ENCODE data around the gene LIN28B. TPM values are rescaled to one million over a fixed set of nuclear protein-coding genes. Genes with fewer than 3 reads are reported as not detected.

The LIN28B gene
- total and polyA plus RNA-seq, 2 experiments from 2014 or later: 35.3 to 96.4 TPM

DNA sequence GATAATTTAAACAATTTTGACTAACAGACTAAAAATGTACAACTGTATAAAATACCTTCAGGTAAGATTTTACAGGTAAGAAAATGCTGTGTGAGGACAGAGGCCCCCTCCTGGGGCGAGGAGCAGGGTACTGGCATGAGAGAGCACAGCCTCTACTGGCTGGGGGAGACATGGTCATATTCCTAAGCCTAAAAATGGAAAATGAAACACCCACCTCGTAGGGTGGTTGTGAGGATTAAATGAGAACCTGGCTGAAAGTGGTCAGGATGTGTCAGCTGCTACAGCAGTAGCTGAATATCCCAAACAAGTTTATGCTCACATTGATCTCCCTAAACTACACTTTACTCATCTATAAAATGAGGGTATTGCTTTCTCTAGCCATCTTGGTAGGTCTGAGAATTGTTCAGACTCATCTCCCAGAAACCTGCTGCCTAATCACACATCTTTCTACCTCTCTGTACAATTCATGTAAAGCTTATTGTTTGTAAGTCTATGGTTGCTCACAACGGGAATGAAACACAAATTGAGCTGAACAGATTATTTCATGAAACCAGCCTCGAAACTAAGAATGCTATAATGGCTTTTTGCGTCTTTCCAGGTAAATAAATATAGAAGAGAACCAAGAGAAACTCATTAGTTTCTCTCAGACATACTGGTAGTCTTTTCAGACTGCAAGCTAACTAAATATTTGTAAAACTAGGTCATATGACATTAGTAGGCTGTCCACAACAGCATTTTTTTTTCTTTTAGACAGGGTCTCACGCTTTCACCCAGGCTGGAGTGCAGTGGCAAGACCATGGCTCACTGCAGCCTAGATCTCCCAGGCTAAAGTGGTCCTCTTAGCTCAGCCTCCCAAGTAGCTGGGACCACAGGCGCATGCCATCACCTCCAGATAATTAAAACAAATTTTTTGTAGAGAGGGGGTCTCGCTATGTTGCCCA is 153.3 kb downstream of the LIN28B start:
- Histone ChIP-seq H3F3A (replicated peaks; ENCODE audit: low read depth) (no peaks in the 10 kb centered on the region), H2AFZ (no peak overlapping the region), H4K20me1 (replicated peaks; ENCODE audit: insufficient read depth) (no peaks in the 10 kb centered on the region), H3K27me3 (ENCODE audit: insufficient read depth) (no peaks in the 10 kb centered on the region), H3K4me2 (no peak overlapping the region), H3K9me2 (ENCODE audit: insufficient read depth) (no peaks in the 10 kb centered on the region), H3K4me3 (no peak overlapping the region), H3K4me1 (ENCODE audit: insufficient read depth) (no peaks in the 10 kb centered on the region), H3K27ac (ENCODE audit: low read depth) (no peak overlapping the region), H3K79me2 (replicated peaks; ENCODE audit: insufficient read depth) (no peaks in the 10 kb centered on the region), H3K36me3 (ENCODE audit: insufficient read depth) (no peaks in the 10 kb centered on the region)
- ATAC-seq (no peak), DNase-seq (ENCODE audit: low spot score) (no peak)
- Mint-ChIP-seq H3K9me3 (no peaks in the 10 kb centered on the region), H3K27ac (no peak overlapping the region), H3K27me3 (ENCODE audit: insufficient read depth, low read depth, poor library complexity) (no peaks in the 10 kb centered on the region), H3K36me3 (ENCODE audit: low read depth) (no peaks in the 10 kb centered on the region), H3K4me1 (peaks cover 2% of the 10 kb centered on the region; the same call in 1 of the 3 replicates), H3K4me3 (no peak overlapping the region)
- TF ChIP-seq, protein P1, sequence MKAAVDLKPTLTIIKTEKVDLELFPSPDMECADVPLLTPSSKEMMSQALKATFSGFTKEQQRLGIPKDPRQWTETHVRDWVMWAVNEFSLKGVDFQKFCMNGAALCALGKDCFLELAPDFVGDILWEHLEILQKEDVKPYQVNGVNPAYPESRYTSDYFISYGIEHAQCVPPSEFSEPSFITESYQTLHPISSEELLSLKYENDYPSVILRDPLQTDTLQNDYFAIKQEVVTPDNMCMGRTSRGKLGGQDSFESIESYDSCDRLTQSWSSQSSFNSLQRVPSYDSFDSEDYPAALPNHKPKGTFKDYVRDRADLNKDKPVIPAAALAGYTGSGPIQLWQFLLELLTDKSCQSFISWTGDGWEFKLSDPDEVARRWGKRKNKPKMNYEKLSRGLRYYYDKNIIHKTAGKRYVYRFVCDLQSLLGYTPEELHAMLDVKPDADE (IDR thresholded peaks at IDR 0.05): no peak
- no peak for TF ChIP-seq JUNB (IDR thresholded peaks at IDR 0.05; ENCODE audit: unreplicated experiment)
- TF ChIP-seq CREB1 (CRISPR knock-in tag; IDR thresholded peaks at IDR 0.05; ENCODE audit: low read depth): no peak
- no peak for TF ChIP-seq ZNF114 (CRISPR knock-in tag; IDR thresholded peaks at IDR 0.05)
- TF ChIP-seq EZH2phosphoT487 (IDR thresholded peaks at IDR 0.05; ENCODE audit: unreplicated experiment): no peak
- TF ChIP-seq, protein P2, sequence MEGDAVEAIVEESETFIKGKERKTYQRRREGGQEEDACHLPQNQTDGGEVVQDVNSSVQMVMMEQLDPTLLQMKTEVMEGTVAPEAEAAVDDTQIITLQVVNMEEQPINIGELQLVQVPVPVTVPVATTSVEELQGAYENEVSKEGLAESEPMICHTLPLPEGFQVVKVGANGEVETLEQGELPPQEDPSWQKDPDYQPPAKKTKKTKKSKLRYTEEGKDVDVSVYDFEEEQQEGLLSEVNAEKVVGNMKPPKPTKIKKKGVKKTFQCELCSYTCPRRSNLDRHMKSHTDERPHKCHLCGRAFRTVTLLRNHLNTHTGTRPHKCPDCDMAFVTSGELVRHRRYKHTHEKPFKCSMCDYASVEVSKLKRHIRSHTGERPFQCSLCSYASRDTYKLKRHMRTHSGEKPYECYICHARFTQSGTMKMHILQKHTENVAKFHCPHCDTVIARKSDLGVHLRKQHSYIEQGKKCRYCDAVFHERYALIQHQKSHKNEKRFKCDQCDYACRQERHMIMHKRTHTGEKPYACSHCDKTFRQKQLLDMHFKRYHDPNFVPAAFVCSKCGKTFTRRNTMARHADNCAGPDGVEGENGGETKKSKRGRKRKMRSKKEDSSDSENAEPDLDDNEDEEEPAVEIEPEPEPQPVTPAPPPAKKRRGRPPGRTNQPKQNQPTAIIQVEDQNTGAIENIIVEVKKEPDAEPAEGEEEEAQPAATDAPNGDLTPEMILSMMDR (conservative IDR thresholded peaks at IDR 0.05; ENCODE audit: low read depth in 2 of 2): no peak
- no peak for TF ChIP-seq POLR2AphosphoS5 (IDR thresholded peaks at IDR 0.05; ENCODE audit: low read depth)
- no peak for TF ChIP-seq EZH2 (IDR thresholded peaks at IDR 0.05; ENCODE audit: low read depth, unreplicated experiment)
- no peak for TF ChIP-seq STAT1 (IDR thresholded peaks at IDR 0.05; ENCODE audit: unreplicated experiment)
- TF ChIP-seq NANOG (IDR thresholded peaks at IDR 0.05; ENCODE audit: borderline replicate concordance): no peak
- TF ChIP-seq, protein P3, sequence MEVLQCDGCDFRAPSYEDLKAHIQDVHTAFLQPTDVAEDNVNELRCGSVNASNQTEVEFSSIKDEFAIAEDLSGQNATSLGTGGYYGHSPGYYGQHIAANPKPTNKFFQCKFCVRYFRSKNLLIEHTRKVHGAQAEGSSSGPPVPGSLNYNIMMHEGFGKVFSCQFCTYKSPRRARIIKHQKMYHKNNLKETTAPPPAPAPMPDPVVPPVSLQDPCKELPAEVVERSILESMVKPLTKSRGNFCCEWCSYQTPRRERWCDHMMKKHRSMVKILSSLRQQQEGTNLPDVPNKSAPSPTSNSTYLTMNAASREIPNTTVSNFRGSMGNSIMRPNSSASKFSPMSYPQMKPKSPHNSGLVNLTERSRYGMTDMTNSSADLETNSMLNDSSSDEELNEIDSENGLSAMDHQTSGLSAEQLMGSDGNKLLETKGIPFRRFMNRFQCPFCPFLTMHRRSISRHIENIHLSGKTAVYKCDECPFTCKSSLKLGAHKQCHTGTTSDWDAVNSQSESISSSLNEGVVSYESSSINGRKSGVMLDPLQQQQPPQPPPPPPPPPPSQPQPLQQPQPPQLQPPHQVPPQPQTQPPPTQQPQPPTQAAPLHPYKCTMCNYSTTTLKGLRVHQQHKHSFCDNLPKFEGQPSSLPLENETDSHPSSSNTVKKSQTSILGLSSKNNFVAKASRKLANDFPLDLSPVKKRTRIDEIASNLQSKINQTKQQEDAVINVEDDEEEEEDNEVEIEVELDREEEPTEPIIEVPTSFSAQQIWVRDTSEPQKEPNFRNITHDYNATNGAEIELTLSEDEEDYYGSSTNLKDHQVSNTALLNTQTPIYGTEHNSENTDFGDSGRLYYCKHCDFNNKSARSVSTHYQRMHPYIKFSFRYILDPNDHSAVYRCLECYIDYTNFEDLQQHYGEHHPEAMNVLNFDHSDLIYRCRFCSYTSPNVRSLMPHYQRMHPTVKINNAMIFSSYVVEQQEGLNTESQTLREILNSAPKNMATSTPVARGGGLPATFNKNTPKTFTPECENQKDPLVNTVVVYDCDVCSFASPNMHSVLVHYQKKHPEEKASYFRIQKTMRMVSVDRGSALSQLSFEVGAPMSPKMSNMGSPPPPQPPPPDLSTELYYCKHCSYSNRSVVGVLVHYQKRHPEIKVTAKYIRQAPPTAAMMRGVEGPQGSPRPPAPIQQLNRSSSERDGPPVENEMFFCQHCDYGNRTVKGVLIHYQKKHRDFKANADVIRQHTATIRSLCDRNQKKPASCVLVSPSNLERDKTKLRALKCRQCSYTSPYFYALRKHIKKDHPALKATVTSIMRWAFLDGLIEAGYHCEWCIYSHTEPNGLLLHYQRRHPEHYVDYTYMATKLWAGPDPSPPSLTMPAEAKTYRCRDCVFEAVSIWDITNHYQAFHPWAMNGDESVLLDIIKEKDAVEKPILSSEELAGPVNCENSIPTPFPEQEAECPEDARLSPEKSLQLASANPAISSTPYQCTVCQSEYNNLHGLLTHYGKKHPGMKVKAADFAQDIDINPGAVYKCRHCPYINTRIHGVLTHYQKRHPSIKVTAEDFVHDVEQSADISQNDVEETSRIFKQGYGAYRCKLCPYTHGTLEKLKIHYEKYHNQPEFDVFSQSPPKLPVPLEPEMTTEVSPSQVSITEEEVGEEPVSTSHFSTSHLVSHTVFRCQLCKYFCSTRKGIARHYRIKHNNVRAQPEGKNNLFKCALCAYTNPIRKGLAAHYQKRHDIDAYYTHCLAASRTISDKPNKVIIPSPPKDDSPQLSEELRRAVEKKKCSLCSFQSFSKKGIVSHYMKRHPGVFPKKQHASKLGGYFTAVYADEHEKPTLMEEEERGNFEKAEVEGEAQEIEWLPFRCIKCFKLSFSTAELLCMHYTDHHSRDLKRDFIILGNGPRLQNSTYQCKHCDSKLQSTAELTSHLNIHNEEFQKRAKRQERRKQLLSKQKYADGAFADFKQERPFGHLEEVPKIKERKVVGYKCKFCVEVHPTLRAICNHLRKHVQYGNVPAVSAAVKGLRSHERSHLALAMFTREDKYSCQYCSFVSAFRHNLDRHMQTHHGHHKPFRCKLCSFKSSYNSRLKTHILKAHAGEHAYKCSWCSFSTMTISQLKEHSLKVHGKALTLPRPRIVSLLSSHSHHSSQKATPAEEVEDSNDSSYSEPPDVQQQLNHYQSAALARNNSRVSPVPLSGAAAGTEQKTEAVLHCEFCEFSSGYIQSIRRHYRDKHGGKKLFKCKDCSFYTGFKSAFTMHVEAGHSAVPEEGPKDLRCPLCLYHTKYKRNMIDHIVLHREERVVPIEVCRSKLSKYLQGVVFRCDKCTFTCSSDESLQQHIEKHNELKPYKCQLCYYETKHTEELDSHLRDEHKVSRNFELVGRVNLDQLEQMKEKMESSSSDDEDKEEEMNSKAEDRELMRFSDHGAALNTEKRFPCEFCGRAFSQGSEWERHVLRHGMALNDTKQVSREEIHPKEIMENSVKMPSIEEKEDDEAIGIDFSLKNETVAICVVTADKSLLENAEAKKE (CRISPR knock-in tag; IDR thresholded peaks at IDR 0.05): no peak
- no peak for TF ChIP-seq ZNF331 (CRISPR knock-in tag; IDR thresholded peaks at IDR 0.05; ENCODE audit: low read depth)
